GM19324 (cell line): ENCODE measurements around the gene MTMR4.
"Not testable (repeated sequence)": the region's sequence is repeated elsewhere in the genome, so short reads cannot be mapped to it uniquely, and the experiment has no call there.

Experiments used
- ATAC-seq: cut with Tn5 transposase; IDR thresholded peaks from one replicate; pipeline ENCODE4 v1.9.1; 2021; ENCODE audit warnings: mild to moderate bottlenecking, moderate library complexity; ENCODE audit not compliant: unreplicated experiment, low FRiP score

The MTMR4 gene

DNA sequence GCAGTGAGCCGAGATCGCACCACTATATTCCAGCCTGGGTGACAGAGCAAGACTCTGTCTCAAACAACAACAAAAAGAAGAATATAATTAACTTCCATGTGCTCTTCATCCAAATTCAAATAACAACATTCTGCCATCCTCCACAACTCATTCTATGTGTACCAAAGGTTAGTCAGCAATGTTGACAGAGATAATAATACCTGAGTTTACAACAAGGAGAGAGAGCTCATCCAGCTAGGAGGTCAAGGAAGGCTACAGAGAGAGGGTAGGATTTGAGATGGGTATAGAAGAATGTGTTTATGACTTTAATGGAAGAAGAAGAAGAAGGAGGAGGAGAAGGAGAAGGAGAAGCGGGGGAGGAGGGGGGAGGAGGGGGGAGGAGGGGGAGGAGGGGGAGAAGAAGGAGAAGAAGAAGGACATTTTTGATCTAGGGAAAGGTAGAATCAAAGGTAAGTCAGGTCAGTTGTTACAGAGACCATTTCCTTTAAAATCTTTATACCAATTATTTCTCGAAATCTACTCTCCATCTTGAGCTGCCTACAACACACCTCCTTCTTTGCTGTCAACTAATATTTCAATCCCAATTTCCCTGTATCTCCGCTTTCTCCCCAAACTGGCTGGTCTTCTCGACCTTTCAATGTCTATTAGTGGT is 16.1 kb downstream of the MTMR4 start:
- ATAC-seq: no peak

DNA sequence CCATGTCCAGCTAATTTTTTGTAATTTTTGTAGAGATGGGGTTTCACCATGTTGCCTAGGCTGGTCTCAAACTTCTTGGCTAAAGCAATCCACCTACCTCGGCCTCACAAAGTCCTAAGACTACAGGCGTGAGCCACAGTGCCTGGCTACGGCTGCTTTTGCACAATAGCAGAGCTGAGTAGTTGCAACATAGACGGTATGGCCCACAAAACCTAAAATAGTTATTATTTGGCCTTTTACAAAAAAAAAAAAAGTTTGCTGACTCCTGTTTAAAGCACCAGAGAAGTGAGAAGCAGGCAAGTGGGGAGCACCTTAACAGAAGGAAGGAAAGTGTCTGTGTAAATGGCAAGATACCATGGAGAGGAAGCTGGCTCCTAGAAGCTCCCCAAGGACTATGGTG is 20.9 kb downstream of the MTMR4 start:
- ATAC-seq: no peak

DNA sequence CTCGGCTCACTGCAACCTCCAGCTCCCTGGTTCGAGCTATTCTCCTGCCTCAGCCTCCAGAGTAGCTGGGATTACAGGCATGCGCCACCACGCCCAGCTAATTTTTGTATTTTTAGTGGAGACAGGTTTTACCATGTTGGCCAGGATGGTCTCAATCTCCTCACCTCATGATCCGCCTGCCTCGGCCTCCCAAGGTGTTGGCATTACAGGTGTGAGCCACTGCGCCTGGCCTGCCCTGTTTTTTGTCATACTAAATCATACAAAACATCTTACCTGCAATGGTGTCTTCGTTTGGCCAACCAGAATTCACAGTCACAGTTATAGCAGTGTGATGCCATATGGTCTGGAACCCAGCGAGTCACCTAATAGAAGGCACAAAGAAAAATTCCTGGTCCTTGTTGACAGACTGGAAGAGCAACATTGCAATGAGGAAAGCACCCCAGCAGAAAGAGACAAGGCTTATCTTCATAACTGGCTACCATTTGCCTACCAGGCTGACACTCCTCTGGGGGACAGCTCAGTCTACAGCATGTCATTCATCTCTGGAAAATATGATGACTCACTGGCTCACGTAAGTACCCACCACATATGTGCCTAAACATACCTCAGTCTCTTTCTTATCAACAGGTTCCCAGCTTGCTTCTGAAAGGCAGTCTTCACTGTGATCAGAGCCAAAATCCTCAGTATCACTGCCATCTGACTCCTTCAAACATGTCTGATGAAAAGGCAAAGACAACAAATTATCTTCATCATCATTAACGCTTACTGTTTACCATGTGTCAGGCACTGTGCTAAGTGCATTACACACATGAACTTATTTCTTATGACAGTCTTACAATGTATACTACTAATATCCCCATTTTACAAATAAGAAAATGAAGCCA is 22.0 kb downstream of the MTMR4 start:
- ATAC-seq: no peak

DNA sequence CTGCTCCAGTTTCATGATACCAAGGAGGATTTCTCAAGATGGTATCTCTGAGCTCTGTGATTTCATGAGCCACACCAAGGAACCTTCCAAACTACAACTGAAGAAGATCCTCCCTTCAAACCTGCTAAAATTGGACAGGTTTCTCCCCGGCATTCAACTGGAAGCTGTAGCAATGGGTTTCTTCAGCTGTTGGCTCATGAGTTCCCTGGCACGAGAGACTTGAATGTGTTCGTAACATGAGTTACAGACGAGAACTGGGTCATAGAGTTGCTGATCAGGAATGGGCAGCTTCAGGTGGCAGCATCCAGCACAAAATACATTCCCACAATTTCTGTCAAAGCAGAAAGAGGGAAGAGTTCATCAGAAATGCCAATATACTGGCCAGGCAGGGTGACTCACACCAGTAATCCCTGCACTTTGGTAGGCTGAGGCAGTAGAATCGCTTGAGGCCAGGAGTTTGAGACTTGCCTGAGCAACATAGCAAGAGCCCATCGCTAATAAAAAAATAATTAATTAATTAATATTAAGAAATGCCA is 22.9 kb downstream of the MTMR4 start:
- ATAC-seq: no peak

DNA sequence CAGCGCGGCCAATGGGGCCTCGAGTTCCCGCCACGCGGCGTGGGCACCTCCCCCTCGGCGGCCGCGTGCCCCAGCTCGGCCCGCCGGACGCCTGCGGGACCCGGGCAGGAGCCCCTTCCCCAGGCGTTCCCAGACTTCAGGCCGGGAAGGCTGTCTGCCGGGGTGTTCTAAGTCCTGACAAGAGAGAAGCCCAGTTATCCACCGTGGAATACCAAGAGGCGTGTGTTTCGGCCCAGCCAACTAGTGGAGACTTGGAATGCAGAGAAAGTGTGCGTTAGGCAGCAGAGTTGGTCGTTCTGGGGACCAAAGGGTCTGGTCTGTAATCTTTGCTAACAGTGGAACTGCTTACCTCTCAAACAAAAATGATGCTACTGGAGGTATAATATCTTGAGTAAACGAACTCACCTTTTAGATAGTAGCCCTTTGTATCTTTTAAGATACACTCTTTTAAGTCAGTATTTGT is 26.0 kb downstream of the MTMR4 start:
- ATAC-seq: no peak

DNA sequence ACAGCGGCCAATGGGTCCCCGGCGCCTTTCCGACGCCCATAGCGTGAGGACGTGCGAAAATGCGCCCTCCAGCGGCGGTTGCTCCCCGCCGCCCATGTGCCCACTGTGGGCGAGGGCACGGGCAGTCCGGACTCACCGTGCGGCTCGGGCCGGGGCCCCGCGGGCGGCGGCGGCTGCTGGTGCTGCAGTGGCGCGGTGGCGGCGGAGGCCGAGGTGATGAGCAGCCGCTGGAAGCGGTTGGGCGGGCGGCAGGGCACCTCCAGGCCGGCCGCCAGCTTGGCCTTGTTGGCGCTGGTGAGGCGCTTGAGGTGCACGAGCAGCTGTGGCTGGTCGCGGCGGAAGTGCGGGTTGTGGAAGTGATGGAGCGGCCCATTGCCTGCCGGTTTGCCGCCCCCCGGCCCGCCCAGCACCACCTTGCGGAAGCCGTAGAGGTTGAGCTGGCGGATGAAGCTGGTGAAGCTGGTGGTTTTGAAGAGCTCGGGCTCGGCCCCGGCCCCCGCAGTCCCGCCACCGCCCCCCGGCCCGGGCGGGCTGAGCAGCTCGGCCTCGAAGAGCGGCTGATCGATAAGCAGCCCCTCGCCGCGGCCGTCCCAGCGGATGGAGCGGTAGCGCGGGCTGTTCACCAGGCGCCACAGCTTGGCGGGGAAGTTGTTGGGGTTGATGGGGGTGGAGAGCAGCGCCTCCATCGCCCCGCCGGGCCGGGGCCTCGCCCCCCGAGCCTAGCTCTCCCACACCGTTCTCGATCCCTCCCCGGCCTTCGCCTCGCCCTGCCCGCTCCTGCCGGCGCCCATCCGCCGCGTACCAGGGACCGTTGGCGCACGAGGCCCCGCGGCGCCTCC is 26.6 kb downstream of the MTMR4 start, which contains the start of gene HSF5:
HSF5 (minus strand) TSS at position 820 of the 839 bp plus-strand sequence; CDS start at position 686, 134 bp downstream.
- no peak for ATAC-seq

DNA sequence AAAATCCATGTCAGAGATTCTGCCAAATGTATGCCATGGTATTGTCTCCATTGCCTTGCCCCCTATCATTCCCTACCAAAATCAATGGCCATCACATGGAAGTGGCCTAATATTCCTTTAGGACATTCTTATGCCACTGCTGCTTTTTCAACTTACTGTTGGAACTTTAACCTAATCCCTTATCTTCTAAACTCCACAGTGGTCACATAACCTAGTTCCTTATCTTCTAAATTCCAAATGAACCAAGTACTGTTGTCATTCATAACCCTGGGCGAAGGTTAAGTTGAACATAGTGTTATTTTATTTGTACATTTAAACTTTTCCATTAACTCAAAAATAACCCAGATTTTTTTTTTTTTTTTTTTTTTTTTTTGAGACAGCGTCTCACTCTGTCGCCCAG is 29.8 kb downstream of the MTMR4 start:
- ATAC-seq: no peak

DNA sequence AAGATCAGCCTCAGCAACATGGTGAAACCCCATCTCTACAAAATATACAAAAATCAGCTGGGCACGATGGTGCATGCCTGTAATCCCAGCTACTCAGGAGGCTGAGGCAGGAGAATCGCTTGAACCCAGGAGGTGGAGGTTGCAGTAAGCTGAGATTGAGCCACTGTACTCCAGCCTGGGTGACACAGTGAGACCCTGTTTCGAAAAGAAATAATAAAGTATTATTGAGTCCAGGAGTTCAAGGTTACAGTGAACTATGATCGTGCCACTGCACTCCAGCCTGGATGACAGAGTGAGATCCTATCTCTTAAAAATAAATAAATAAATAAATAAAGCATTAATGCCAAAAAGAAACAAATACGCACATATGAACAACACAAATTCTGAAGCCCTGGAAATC is 32.6 kb downstream of the MTMR4 start:
- not testable (repeated sequence) for ATAC-seq

DNA sequence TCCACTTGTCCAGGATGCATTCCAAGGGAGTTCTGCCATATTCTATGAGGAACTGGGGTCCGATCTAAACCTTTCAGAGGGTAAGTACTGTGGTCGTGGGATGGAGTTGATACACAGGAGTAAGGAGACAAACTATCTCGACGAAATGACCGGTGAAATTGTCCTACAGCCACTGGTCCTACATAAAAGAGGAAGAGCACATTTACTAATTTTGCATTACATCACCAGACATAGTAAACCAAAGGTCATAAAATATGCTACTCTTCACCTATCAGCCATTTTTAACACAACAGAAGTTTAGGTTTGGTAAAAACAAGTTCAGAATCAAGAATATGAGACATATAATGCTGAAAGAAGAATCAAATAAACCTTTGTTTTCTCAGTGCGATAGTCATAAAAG is 34.3 kb downstream of the MTMR4 start:
- ATAC-seq: no peak

DNA sequence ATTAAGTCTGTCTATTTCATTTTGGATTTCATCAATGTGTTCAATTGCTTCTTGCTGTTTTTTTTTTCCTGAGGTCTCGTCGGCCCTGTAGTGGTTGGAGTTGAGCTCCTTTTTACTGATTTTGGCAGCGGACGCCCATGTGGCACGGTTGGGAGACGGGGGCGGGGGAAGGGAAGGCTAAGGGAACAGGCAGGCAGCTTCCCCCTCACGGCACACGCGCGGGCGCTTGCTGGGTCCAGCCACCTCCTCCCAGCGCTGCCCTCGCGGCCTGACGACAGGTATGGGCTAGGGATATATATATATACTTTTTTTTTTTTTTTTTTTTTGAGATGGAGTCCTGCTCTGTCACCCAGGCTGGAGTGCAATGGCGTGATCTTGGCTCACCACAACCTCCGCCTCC is 37.6 kb downstream of the MTMR4 start:
- ATAC-seq: no peak

DNA sequence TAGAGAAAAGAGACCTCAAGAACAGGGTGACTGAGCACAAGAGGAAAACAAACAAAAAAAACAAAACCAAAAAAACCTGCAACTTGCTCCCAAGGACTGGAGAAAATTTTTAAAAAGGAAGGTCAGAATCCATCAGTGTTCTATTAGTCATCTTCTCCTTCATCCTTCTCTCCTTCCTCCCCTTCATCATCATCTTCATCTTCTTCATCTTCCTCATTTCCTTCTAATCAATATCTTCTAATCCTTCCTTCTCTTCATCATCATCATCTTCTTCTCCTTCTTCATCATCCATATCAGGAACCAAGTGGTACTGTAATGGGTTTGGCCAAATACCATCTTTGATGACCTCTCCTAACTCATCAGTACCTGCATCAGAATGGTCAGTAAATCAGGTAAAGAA is 38.5 kb downstream of the MTMR4 start:
- ATAC-seq: no peak

DNA sequence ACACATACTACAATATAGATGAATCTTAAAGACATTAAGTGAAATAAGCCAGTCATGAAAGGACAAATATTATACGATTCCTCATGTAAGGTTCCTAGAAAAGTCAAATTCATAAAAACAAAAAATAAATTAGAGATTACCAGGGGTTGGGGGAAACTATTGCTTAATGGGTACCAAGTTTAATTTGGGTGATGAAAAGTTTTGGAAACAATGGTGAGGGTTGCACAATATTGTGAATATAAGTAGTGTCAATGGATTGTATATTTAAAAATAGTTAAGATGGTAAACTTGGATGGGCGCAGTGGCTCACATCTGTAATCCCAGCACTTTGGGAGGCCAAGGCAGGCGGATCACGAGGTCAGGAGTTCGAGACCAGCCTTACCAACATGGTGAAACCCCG is 44.1 kb downstream of the MTMR4 start:
- no peak for ATAC-seq

DNA sequence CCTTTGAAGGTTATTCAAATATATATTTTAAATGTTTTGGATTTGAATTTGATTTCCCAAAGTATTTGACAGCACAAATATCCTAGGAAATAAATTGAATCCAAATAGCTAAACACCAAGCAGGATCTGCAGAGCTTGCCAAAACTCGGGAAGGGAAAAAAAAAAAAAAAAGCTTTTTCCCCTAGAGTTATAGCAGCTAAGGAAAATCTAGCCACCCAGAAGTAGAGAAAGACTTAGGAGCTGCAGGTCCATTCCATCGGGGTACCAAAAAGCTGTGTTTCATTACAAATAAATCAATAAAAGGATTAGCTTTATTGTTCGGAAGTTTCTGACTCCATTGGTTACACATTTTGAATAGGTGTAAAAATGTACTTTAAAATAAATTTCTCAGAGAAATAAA is 45.5 kb downstream of the MTMR4 start:
- no peak for ATAC-seq

DNA sequence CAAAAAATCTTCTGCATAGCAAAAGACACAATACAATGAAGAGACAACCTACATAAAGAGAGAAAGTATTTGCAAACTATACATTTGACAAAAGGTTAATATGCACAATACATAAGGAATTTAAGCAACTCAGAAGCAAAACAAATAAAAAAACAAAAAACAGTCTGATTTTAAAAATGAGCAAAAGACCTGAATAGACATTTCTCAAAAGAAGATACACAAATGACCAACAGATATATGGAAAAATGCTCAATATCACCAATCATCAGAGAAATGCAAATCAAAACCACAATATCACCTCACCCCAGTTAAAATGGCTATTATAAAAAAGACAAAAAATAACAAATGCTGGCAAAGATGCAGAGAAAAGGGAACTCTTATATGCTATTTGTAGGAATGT is 58.9 kb downstream of the MTMR4 start:
- ATAC-seq: no peak

DNA sequence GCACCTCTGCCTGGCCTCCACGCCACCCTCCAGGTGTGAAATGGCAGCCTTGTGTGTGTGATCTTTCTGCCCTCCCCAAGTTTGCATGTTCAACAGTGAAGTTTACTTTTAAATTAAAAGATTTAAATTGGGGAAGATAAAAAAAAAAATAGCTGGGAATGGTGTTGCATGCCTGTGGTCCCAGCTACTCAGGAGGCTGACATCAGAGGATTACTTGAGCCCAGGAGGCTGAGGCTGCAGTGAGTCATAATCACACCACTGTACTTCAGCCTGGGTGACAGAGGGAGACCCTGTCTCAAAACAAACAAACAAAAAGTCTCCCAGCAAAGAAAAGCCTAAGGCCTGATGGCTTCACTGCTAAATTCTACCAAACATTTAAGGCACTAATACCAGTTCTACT is 61.7 kb downstream of the MTMR4 start:
- ATAC-seq: no peak

DNA sequence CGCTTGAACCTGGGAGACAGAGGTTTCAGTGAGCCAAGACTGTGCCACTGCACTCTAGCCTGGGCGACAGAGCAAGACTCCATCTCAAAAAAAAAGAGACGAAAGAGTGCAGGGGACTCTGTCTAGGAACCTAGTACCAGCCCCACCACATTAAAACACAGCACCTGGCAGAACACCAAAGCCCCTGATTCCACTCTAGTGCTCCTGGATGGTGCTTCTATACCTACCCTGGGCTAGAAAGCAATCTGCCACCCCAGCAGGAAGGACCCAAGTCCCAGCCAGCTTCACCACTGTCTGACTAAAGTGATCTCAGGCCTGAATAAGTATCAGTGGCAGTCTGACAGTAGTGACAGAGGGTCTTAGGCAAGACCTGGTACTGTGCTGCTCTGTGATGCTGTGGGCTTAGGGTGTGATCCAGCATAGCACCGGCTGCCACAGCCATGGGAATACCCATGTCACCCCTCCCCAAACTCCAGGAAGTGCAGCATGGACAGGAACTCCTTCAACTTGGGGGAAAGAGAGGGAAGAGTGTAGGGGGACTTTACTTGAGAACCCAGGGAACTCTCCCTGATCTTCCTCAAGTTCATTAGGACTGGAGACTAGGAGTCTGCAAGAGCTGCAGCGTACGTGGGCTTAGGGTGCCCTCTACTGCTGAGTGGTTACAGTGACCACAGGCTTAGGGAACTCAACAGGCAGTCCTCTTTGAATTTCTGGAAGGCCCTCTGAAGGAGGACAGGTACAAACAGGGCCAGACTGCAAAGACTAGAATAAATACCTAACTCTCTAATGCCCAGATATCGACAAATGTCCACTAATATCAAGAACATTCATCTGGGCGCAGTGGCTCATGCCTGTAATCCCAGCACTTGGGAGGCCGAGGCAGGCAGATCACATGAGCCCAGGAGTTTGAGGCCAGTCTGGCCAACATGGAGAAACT is 67.1 kb downstream of the MTMR4 start:
- no peak for ATAC-seq

DNA sequence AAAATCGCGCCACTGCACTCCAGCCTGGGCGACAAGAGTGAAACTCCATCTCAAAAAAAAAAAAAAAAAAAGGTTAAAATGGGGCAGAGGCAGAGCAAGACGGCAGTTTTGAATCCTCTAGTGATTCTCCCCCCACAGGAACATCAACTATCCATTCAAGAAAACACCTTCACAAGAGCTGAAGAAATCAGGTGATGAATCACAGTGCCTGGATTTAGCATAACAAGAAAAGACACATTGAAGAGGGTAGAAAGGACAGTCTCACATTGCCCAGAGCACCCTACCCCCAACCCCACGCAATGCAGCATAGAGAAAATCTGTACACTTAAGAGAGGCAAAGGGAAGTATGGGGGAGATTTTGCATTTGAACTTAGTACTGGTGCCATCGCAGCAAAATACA is 68.4 kb downstream of the MTMR4 start:
- no peak for ATAC-seq
